GM18907 (cell line): ENCODE measurements around the gene DOK4.

Experiments used
- ATAC-seq: cut with Tn5 transposase; IDR thresholded peaks from one replicate; pipeline ENCODE4 v1.9.1; 2021; ENCODE audit warnings: mild to moderate bottlenecking, moderate library complexity; ENCODE audit not compliant: unreplicated experiment

Gene DOK4

GRCh38 chr16:57519796-57520360 lies 33.6 kb upstream of the DOK4 start:
- ATAC-seq: peak; percentile 56

- ATAC-seq: no peak
These were observed 32.6 kb upstream of the DOK4 start for GRCh38 chr16:57518922-57519321.

GRCh38 chr16:57518520-57518919 lies 32.2 kb upstream of the DOK4 start:
- ATAC-seq: no peak

GRCh38 chr16:57517397-57518367 lies 31.4 kb upstream of the DOK4 start:
- ATAC-seq: no peak

- ATAC-seq: no peak
These were observed 30.5 kb upstream of the DOK4 start for GRCh38 chr16:57516773-57517172.

- no peak for ATAC-seq
These were observed 30.0 kb upstream of the DOK4 start for GRCh38 chr16:57516176-57516725.

GRCh38 chr16:57514791-57515600 lies 28.7 kb upstream of the DOK4 start:
- ATAC-seq: no peak

GRCh38 chr16:57514371-57514770 lies 28.1 kb upstream of the DOK4 start:
- ATAC-seq: no peak

GRCh38 chr16:57513371-57514102 lies 27.2 kb upstream of the DOK4 start:
- ATAC-seq: no peak

- ATAC-seq: no peak
These were observed 26.2 kb upstream of the DOK4 start for GRCh38 chr16:57512296-57513001.

GRCh38 chr16:57510016-57510871 lies 24.0 kb upstream of the DOK4 start:
- ATAC-seq: no peak

- ATAC-seq: no peak
These were observed 23.1 kb upstream of the DOK4 start for GRCh38 chr16:57509231-57509923.

- no peak for ATAC-seq
These were observed 21.7 kb upstream of the DOK4 start for GRCh38 chr16:57508035-57508425.

- ATAC-seq: no peak
These were observed 21.1 kb upstream of the DOK4 start for GRCh38 chr16:57507136-57508034.

- no peak for ATAC-seq
These were observed 18.9 kb upstream of the DOK4 start for GRCh38 chr16:57505169-57505568.

GRCh38 chr16:57504491-57504890 lies 18.2 kb upstream of the DOK4 start:
- ATAC-seq: no peak

GRCh38 chr16:57504001-57504400 lies 17.7 kb upstream of the DOK4 start:
- ATAC-seq: no peak
